Measurements from ENCODE around the gene LPAR3. TPM values are rescaled to one million over a fixed set of nuclear protein-coding genes. Genes with fewer than 3 reads are reported as not detected.

The LPAR3 gene
- polyA plus RNA-seq, 1 donor: 1.1 TPM

- Histone ChIP-seq H3K27me3 (ENCODE audit: control insufficient read depth, insufficient read depth, low read length) (peaks cover 2% of the 10 kb centered on the region), H3K4me3 (ENCODE audit: low read length) (no peak overlapping the region), H3K36me3 (ENCODE audit: control insufficient read depth, insufficient read depth, low read length) (no peaks in the 10 kb centered on the region), H3K9me3 (ENCODE audit: control insufficient read depth, low read depth, low read length) (no peaks in the 10 kb centered on the region), H3K27ac (ENCODE audit: low read length) (no peak overlapping the region), H3K4me1 (ENCODE audit: control insufficient read depth, insufficient read depth, low read length) (no peaks in the 10 kb centered on the region)
- DNase-seq: no peak
- WGBS (ENCODE audit: insufficient coverage, low lambda C conversion rate): no CpG with 5 or more reads among the region's 5 CpGs
Observed at GRCh38 chr1:84830136-84830535, 62.9 kb downstream of the LPAR3 start.

GRCh38 chr1:84827976-84828375 is 65.0 kb downstream of the LPAR3 start:
- WGBS (ENCODE audit: insufficient coverage, low lambda C conversion rate): 100% methylated on average over 2 of the region's 3 CpGs
- no peaks in the 10 kb centered on the region for H3K36me3 ChIP-seq (ENCODE audit: control insufficient read depth, insufficient read depth, low read length)

GRCh38 chr1:84827555-84827954 is 65.5 kb downstream of the LPAR3 start:
- no peaks in the 10 kb centered on the region for H3K4me1 ChIP-seq (ENCODE audit: control insufficient read depth, insufficient read depth, low read length)
- WGBS (ENCODE audit: insufficient coverage, low lambda C conversion rate): no CpG with 5 or more reads among the region's 3 CpGs
- no peaks in the 10 kb centered on the region for H3K9me3 ChIP-seq (ENCODE audit: control insufficient read depth, low read depth, low read length)
- H3K27me3 ChIP-seq (ENCODE audit: control insufficient read depth, insufficient read depth, low read length): no peaks in the 10 kb centered on the region
- H3K27ac ChIP-seq (ENCODE audit: low read length): no peak overlapping the region
- no peak overlapping the region for H3K4me3 ChIP-seq (ENCODE audit: low read length)
- DNase-seq: no peak
- H3K36me3 ChIP-seq (ENCODE audit: control insufficient read depth, insufficient read depth, low read length): no peaks in the 10 kb centered on the region

More at GRCh38 chr1:84827976-84828375, 65.0 kb downstream of the LPAR3 start:
- no peak overlapping the region for H3K27ac ChIP-seq (ENCODE audit: low read length)
- no peak overlapping the region for H3K4me3 ChIP-seq (ENCODE audit: low read length)
- H3K27me3 ChIP-seq (ENCODE audit: control insufficient read depth, insufficient read depth, low read length): no peaks in the 10 kb centered on the region
- H3K9me3 ChIP-seq (ENCODE audit: control insufficient read depth, low read depth, low read length): no peaks in the 10 kb centered on the region
- no peaks in the 10 kb centered on the region for H3K4me1 ChIP-seq (ENCODE audit: control insufficient read depth, insufficient read depth, low read length)
- DNase-seq: no peak

- Histone ChIP-seq H3K36me3 (ENCODE audit: control insufficient read depth, insufficient read depth, low read length) (no peaks in the 10 kb centered on the region), H3K27me3 (ENCODE audit: control insufficient read depth, insufficient read depth, low read length) (no peaks in the 10 kb centered on the region), H3K27ac (ENCODE audit: low read length) (no peak overlapping the region), H3K9me3 (ENCODE audit: control insufficient read depth, low read depth, low read length) (no peaks in the 10 kb centered on the region), H3K4me3 (ENCODE audit: low read length) (no peak overlapping the region), H3K4me1 (ENCODE audit: control insufficient read depth, insufficient read depth, low read length) (no peaks in the 10 kb centered on the region)
- 100% methylated on average over 2 of the region's 3 CpGs for WGBS (ENCODE audit: insufficient coverage, low lambda C conversion rate)
- DNase-seq: no peak
Observed at GRCh38 chr1:84825161-84825560, 67.8 kb downstream of the LPAR3 start.

- H3K27me3 ChIP-seq (ENCODE audit: control insufficient read depth, insufficient read depth, low read length): no peaks in the 10 kb centered on the region
- no peak overlapping the region for H3K27ac ChIP-seq (ENCODE audit: low read length)
- WGBS (ENCODE audit: insufficient coverage, low lambda C conversion rate): no CpG with 5 or more reads among the region's 1 CpG
- no peaks in the 10 kb centered on the region for H3K36me3 ChIP-seq (ENCODE audit: control insufficient read depth, insufficient read depth, low read length)
- H3K4me1 ChIP-seq (ENCODE audit: control insufficient read depth, insufficient read depth, low read length): no peaks in the 10 kb centered on the region
- H3K9me3 ChIP-seq (ENCODE audit: control insufficient read depth, low read depth, low read length): no peaks in the 10 kb centered on the region
- DNase-seq: no peak
- H3K4me3 ChIP-seq (ENCODE audit: low read length): no peak overlapping the region
Observed at GRCh38 chr1:84823991-84824390, 69.0 kb downstream of the LPAR3 start.

- Histone ChIP-seq H3K4me3 (ENCODE audit: low read length) (no peak overlapping the region), H3K4me1 (ENCODE audit: control insufficient read depth, insufficient read depth, low read length) (no peaks in the 10 kb centered on the region), H3K27me3 (ENCODE audit: control insufficient read depth, insufficient read depth, low read length) (no peaks in the 10 kb centered on the region), H3K27ac (ENCODE audit: low read length) (no peak overlapping the region), H3K36me3 (ENCODE audit: control insufficient read depth, insufficient read depth, low read length) (no peaks in the 10 kb centered on the region), H3K9me3 (ENCODE audit: control insufficient read depth, low read depth, low read length) (no peaks in the 10 kb centered on the region)
- DNase-seq: no peak
Observed at GRCh38 chr1:84823511-84823910, 69.5 kb downstream of the LPAR3 start.

GRCh38 chr1:84810343-84810742 is 82.7 kb downstream of the LPAR3 start:
- H3K4me3 ChIP-seq (ENCODE audit: low read length): no peak overlapping the region
- no CpG with 5 or more reads among the region's 9 CpGs for WGBS (ENCODE audit: insufficient coverage, low lambda C conversion rate)
- H3K27me3 ChIP-seq (ENCODE audit: control insufficient read depth, insufficient read depth, low read length): peaks cover 2% of the 10 kb centered on the region
- no peaks in the 10 kb centered on the region for H3K36me3 ChIP-seq (ENCODE audit: control insufficient read depth, insufficient read depth, low read length)
- H3K27ac ChIP-seq (ENCODE audit: low read length): no peak overlapping the region
- H3K9me3 ChIP-seq (ENCODE audit: control insufficient read depth, low read depth, low read length): no peaks in the 10 kb centered on the region
- no peak for DNase-seq
- H3K4me1 ChIP-seq (ENCODE audit: control insufficient read depth, insufficient read depth, low read length): no peaks in the 10 kb centered on the region

- no peaks in the 10 kb centered on the region for H3K36me3 ChIP-seq (ENCODE audit: control insufficient read depth, insufficient read depth, low read length)
- no CpG with 5 or more reads among the region's 3 CpGs for WGBS (ENCODE audit: insufficient coverage, low lambda C conversion rate)
- DNase-seq: no peak
- no peak overlapping the region for H3K4me3 ChIP-seq (ENCODE audit: low read length)
- H3K9me3 ChIP-seq (ENCODE audit: control insufficient read depth, low read depth, low read length): no peaks in the 10 kb centered on the region
- peaks cover 2% of the 10 kb centered on the region for H3K27me3 ChIP-seq (ENCODE audit: control insufficient read depth, insufficient read depth, low read length)
- H3K27ac ChIP-seq (ENCODE audit: low read length): no peak overlapping the region
- no peaks in the 10 kb centered on the region for H3K4me1 ChIP-seq (ENCODE audit: control insufficient read depth, insufficient read depth, low read length)
Observed at GRCh38 chr1:84809023-84809422, 84.0 kb downstream of the LPAR3 start.

- DNase-seq: no peak
Observed at GRCh38 chr1:84803604-84804003, 89.4 kb downstream of the LPAR3 start.

GRCh38 chr1:84802567-84803232 is 90.3 kb downstream of the LPAR3 start:
- H3K9me3 ChIP-seq (ENCODE audit: control insufficient read depth, low read depth, low read length): no peaks in the 10 kb centered on the region
- H3K4me1 ChIP-seq (ENCODE audit: control insufficient read depth, insufficient read depth, low read length): no peaks in the 10 kb centered on the region
- no CpG with 5 or more reads among the region's 1 CpG for WGBS (ENCODE audit: insufficient coverage, low lambda C conversion rate)
- H3K4me3 ChIP-seq (ENCODE audit: low read length): no peak overlapping the region
- H3K36me3 ChIP-seq (ENCODE audit: control insufficient read depth, insufficient read depth, low read length): no peaks in the 10 kb centered on the region
- no peaks in the 10 kb centered on the region for H3K27me3 ChIP-seq (ENCODE audit: control insufficient read depth, insufficient read depth, low read length)
- H3K27ac ChIP-seq (ENCODE audit: low read length): no peak overlapping the region
- DNase-seq: no peak

More at GRCh38 chr1:84803604-84804003, 89.4 kb downstream of the LPAR3 start:
- no peaks in the 10 kb centered on the region for H3K27me3 ChIP-seq (ENCODE audit: control insufficient read depth, insufficient read depth, low read length)
- no peak overlapping the region for H3K27ac ChIP-seq (ENCODE audit: low read length)
- no peak overlapping the region for H3K4me3 ChIP-seq (ENCODE audit: low read length)
- no peaks in the 10 kb centered on the region for H3K9me3 ChIP-seq (ENCODE audit: control insufficient read depth, low read depth, low read length)
- H3K4me1 ChIP-seq (ENCODE audit: control insufficient read depth, insufficient read depth, low read length): no peaks in the 10 kb centered on the region
- no peaks in the 10 kb centered on the region for H3K36me3 ChIP-seq (ENCODE audit: control insufficient read depth, insufficient read depth, low read length)
- 100% methylated on average over 1 of the region's 1 CpG for WGBS (ENCODE audit: insufficient coverage, low lambda C conversion rate)
